ENCODE results near the gene IARS1.

The IARS1 gene

GRCh38 chr9:92289708-92290390 lies 3.6 kb downstream of the IARS1 start:
- Histone ChIP-seq H3K4me3 (ENCODE audit: insufficient read length, low read depth) (no peak overlapping the region), H3K4me1 (ENCODE audit: insufficient read depth, insufficient read length) (no peaks in the 10 kb centered on the region), H3K36me3 (ENCODE audit: insufficient read depth, insufficient read length, low read length) (peaks cover 70% of the 10 kb centered on the region), H3K9ac (ENCODE audit: insufficient read length, low read depth) (no peak overlapping the region), H3K9me3 (ENCODE audit: insufficient read depth, low read length) (no peaks in the 10 kb centered on the region), H3K27me3 (ENCODE audit: insufficient read depth, insufficient read length) (no peaks in the 10 kb centered on the region)
- DNase-seq (ENCODE audit: low read depth, low spot score), result no peak
- no peak for TF ChIP-seq YY1 (IDR thresholded peaks at IDR 0.05; ENCODE audit: insufficient read depth, insufficient read length)

GRCh38 chr9:92279302-92279701 lies 14.2 kb downstream of the IARS1 start:
- Histone ChIP-seq H3K36me3 (ENCODE audit: insufficient read depth, insufficient read length, low read length) (peaks cover 94% of the 10 kb centered on the region), H3K9ac (ENCODE audit: insufficient read length, low read depth) (no peak overlapping the region), H3K4me3 (ENCODE audit: insufficient read length, low read depth) (no peak overlapping the region), H3K4me1 (ENCODE audit: insufficient read depth, insufficient read length) (no peaks in the 10 kb centered on the region), H3K27me3 (ENCODE audit: insufficient read depth, insufficient read length) (no peaks in the 10 kb centered on the region), H3K9me3 (ENCODE audit: insufficient read depth, low read length) (no peaks in the 10 kb centered on the region)
- DNase-seq (ENCODE audit: low read depth, low spot score), result no peak
- TF ChIP-seq YY1 (IDR thresholded peaks at IDR 0.05; ENCODE audit: insufficient read depth, insufficient read length) (no peak), SUZ12 (IDR thresholded peaks at IDR 0.05; ENCODE audit: extremely low read depth, insufficient read depth, insufficient read length) (no peak), ZNF274 (IDR thresholded peaks at IDR 0.05; ENCODE audit: low read depth, low read length) (no peak)

GRCh38 chr9:92278110-92278509 lies 15.4 kb downstream of the IARS1 start:
- no peak for DNase-seq (ENCODE audit: low read depth, low spot score)
- no peak for TF ChIP-seq SUZ12 (IDR thresholded peaks at IDR 0.05; ENCODE audit: extremely low read depth, insufficient read depth, insufficient read length)
- TF ChIP-seq ZNF274 (IDR thresholded peaks at IDR 0.05; ENCODE audit: low read depth, low read length), result no peak
- no peak for TF ChIP-seq YY1 (IDR thresholded peaks at IDR 0.05; ENCODE audit: insufficient read depth, insufficient read length)
- Histone ChIP-seq H3K9ac (ENCODE audit: insufficient read length, low read depth) (no peak overlapping the region), H3K4me3 (ENCODE audit: insufficient read length, low read depth) (no peak overlapping the region), H3K27me3 (ENCODE audit: insufficient read depth, insufficient read length) (no peaks in the 10 kb centered on the region), H3K9me3 (ENCODE audit: insufficient read depth, low read length) (no peaks in the 10 kb centered on the region), H3K36me3 (ENCODE audit: insufficient read depth, insufficient read length, low read length) (peaks cover 95% of the 10 kb centered on the region), H3K4me1 (ENCODE audit: insufficient read depth, insufficient read length) (no peaks in the 10 kb centered on the region)

DNA sequence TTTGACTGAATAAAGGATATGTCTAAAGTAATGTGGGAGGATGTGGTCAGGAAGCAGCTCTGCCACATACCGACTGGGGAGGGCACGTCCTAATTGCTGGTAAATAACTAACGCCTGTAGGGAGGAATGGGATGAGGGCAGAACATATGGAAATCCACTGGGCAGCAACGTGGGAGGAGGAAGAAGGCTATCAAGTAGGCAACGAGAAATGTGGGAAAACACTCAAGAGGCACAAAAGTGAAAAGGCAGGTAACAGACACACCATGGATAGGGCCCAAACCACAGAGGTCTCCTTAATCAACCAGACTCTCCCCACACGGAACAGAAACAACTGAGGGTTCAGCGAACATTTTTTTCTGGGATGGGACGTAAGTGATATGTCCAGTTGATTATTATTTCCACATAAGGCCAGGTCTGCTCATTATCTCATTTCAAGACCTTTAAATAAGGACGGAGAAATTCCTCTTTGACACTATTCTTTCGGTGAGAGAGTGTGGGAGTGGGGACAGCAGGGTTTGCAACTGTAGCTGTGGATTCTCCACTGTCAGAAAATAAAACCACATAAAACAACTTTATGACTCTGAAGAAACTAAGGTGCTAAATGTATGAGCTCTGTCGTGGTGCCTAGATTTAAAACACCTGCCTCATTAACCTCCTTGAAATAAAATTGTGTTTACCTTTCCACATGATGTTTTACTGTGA lies 17.0 kb downstream of the IARS1 start:
- Histone ChIP-seq H3K36me3 (ENCODE audit: insufficient read depth, insufficient read length, low read length) (peaks cover 97% of the 10 kb centered on the region), H3K9ac (ENCODE audit: insufficient read length, low read depth) (no peak overlapping the region), H3K4me1 (ENCODE audit: insufficient read depth, insufficient read length) (no peaks in the 10 kb centered on the region)

DNA sequence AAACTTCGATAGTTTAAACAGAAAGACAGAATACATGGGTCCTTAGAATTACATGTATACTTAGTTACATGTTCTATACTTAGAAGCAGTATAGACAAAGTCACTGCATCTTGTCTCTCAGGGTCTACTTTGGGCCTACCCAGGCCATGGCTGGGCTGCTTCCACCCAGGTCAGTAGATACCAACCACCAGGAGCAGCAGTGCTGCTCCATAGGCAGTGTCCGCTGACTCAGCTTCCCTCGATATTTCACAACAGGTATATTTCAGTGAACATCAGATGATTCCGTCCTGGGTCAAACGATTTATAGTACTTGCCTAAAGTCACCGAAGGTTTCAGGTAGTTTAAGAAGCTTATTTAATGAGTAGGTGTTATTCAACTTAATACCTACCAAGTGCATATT lies 18.0 kb downstream of the IARS1 start:
- no peak for DNase-seq (ENCODE audit: low read depth, low spot score)
- TF ChIP-seq SUZ12 (IDR thresholded peaks at IDR 0.05; ENCODE audit: extremely low read depth, insufficient read depth, insufficient read length), result no peak
- no peak for TF ChIP-seq ZNF274 (IDR thresholded peaks at IDR 0.05; ENCODE audit: low read depth, low read length)
- TF ChIP-seq YY1 (IDR thresholded peaks at IDR 0.05; ENCODE audit: insufficient read depth, insufficient read length), result no peak
- Histone ChIP-seq H3K9ac (ENCODE audit: insufficient read length, low read depth) (no peak overlapping the region), H3K36me3 (ENCODE audit: insufficient read depth, insufficient read length, low read length) (peaks cover 97% of the 10 kb centered on the region), H3K4me1 (ENCODE audit: insufficient read depth, insufficient read length) (no peaks in the 10 kb centered on the region), H3K27me3 (ENCODE audit: insufficient read depth, insufficient read length) (no peaks in the 10 kb centered on the region), H3K4me3 (ENCODE audit: insufficient read length, low read depth) (no peak overlapping the region), H3K9me3 (ENCODE audit: insufficient read depth, low read length) (no peaks in the 10 kb centered on the region)

More for the DNA sequence above, 17.0 kb downstream of the IARS1 start:
- no peak for DNase-seq (ENCODE audit: low read depth, low spot score)
- TF ChIP-seq YY1 (IDR thresholded peaks at IDR 0.05; ENCODE audit: insufficient read depth, insufficient read length), result no peak
- TF ChIP-seq ZNF274 (IDR thresholded peaks at IDR 0.05; ENCODE audit: low read depth, low read length), result no peak
- TF ChIP-seq SUZ12 (IDR thresholded peaks at IDR 0.05; ENCODE audit: extremely low read depth, insufficient read depth, insufficient read length), result no peak
- H3K9me3 ChIP-seq (ENCODE audit: insufficient read depth, low read length), result no peaks in the 10 kb centered on the region
- H3K27me3 ChIP-seq (ENCODE audit: insufficient read depth, insufficient read length), result no peaks in the 10 kb centered on the region
- no peak overlapping the region for H3K4me3 ChIP-seq (ENCODE audit: insufficient read length, low read depth)

GRCh38 chr9:92270511-92270910 lies 23.0 kb downstream of the IARS1 start:
- Histone ChIP-seq H3K9me3 (ENCODE audit: insufficient read depth, low read length) (no peaks in the 10 kb centered on the region), H3K4me1 (ENCODE audit: insufficient read depth, insufficient read length) (no peaks in the 10 kb centered on the region), H3K27me3 (ENCODE audit: insufficient read depth, insufficient read length) (no peaks in the 10 kb centered on the region), H3K9ac (ENCODE audit: insufficient read length, low read depth) (no peak overlapping the region), H3K4me3 (ENCODE audit: insufficient read length, low read depth) (no peak overlapping the region), H3K36me3 (ENCODE audit: insufficient read depth, insufficient read length, low read length) (peaks cover 98% of the 10 kb centered on the region)
- no peak for DNase-seq (ENCODE audit: low read depth, low spot score)
- TF ChIP-seq ZNF274 (IDR thresholded peaks at IDR 0.05; ENCODE audit: low read depth, low read length), result no peak
- no peak for TF ChIP-seq YY1 (IDR thresholded peaks at IDR 0.05; ENCODE audit: insufficient read depth, insufficient read length)
- no peak for TF ChIP-seq SUZ12 (IDR thresholded peaks at IDR 0.05; ENCODE audit: extremely low read depth, insufficient read depth, insufficient read length)

GRCh38 chr9:92266486-92266885 lies 27.0 kb downstream of the IARS1 start:
- Histone ChIP-seq H3K4me3 (ENCODE audit: insufficient read length, low read depth) (no peak overlapping the region), H3K4me1 (ENCODE audit: insufficient read depth, insufficient read length) (no peaks in the 10 kb centered on the region), H3K27me3 (ENCODE audit: insufficient read depth, insufficient read length) (no peaks in the 10 kb centered on the region), H3K36me3 (ENCODE audit: insufficient read depth, insufficient read length, low read length) (peaks cover 100% of the 10 kb centered on the region), H3K9me3 (ENCODE audit: insufficient read depth, low read length) (no peaks in the 10 kb centered on the region), H3K9ac (ENCODE audit: insufficient read length, low read depth) (no peak overlapping the region)
- no peak for DNase-seq (ENCODE audit: low read depth, low spot score)
- TF ChIP-seq SUZ12 (IDR thresholded peaks at IDR 0.05; ENCODE audit: extremely low read depth, insufficient read depth, insufficient read length) (no peak), YY1 (IDR thresholded peaks at IDR 0.05; ENCODE audit: insufficient read depth, insufficient read length) (no peak), ZNF274 (IDR thresholded peaks at IDR 0.05; ENCODE audit: low read depth, low read length) (no peak)
